ENCODE results near the gene ZC3H15.
"Not testable (repeated sequence)": the region's sequence is repeated elsewhere in the genome, so short reads cannot be mapped to it uniquely, and the experiment has no call there.

ZC3H15 gene

GRCh38 chr2:186497928-186498327, 11.9 kb downstream of the ZC3H15 start:
- no peak for DNase-seq

DNA sequence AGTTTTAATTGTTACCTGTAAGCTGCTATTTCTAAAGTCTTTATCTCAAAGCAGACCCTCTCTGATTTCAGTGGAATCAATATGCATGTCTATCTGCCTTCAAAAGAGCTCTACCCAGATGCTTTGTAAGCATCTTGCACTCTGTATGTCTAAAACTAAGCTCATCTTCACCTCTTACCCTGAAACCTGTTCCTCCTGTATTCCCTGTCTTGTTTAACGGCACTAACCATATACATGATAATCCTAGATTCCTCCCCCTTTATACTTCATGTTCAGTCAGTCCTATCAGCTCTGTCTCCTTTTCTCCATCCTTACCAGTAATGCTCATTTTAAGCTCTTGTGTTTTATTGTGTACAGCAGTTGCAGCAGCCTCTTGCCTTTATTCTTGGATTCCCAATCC, 12.8 kb downstream of the ZC3H15 start:
- no peak for DNase-seq

- DNase-seq: peak; percentile 12
Observed at GRCh38 chr2:186503827-186504606, 18.0 kb downstream of the ZC3H15 start.

DNA sequence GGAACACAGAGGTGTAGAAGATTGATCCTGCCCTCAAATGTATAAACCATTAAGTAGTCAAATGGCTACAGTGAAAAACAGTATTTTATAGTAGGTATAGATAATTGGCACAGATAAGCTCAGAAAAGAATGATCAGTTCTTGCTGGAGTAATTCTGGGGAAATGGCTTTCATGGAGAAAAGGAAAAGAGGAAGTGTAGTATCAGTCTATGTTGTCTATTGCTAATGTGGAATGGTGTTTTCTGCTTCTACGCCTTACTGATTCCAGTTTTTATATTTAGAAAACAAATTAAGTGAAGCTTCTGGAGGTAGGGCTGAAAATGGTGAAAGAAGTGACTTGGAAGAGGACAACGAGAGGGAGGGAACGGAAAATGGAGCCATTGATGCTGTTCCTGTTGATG, 22.2 kb downstream of the ZC3H15 start:
- DNase-seq: no peak

GRCh38 chr2:186515376-186515775, 29.3 kb downstream of the ZC3H15 start:
- DNase-seq: no peak

DNA sequence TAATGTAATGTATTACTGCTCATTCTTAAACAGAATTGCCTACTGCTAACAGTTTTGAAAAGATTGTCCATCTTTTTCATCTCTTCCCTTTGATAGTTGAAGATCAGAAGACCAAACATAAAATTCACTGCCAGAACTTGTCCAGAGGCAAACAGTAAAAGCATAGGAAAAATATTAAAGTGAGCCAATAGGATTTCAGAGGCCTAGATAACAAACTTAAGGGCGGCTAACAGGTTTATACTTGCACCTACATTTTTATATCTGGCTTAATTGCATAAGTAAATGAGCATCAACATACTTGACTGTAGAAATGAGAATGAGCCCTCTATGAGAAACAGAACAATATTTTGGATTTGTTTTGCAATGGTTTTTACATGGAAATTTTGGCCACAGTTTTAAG, 30.3 kb downstream of the ZC3H15 start:
- DNase-seq: no peak

- DNase-seq: no peak
Observed at GRCh38 chr2:186517090-186517489, 31.0 kb downstream of the ZC3H15 start.

DNA sequence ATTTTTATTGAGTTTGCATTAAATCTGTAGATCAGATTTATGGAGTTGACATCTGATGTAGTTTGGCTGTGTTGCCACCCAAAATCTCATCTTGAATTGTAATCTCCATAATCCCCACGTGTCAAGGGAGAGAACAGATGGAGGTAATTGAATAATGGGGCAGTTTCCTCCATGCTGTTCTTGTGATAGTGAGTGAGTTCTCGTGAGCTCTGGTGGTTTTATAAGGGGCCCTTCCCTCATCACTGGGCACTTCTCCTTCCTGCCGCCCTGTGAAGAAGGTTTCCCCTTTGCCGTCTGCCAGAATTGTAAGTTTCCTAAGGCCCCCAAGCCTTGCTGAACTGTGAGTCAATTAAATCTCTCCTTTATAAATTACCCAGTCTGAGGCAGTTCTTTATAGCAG, 32.2 kb downstream of the ZC3H15 start:
- no peak for DNase-seq

DNA sequence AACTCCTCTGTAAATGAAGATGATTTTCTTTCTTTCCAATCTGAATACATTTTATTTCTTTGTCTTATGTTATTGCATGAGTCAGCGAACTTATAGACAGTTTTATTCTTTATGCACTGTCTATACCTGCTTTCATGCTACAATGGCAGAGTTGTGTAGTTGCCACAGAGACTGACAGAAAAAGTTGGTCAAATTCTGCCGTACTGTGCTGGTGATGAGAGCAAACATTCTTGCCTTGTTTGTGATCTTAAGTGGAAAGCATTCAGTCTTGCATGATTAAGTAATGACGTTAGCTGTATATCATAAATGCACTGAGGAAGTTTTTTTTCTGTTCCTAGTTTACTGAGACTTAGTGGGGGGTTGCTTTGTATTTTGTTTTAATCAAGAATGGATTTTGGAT, 32.9 kb downstream of the ZC3H15 start:
- DNase-seq: no peak

GRCh38 chr2:186521570-186522153, 35.6 kb downstream of the ZC3H15 start:
- DNase-seq: not testable (repeated sequence)

- no peak for DNase-seq
Observed at GRCh38 chr2:186522450-186522849, 36.4 kb downstream of the ZC3H15 start.

GRCh38 chr2:186523791-186524190, 37.7 kb downstream of the ZC3H15 start:
- no peak for DNase-seq

- no peak for DNase-seq
Observed at GRCh38 chr2:186526281-186526680, 40.2 kb downstream of the ZC3H15 start.

- DNase-seq: no peak
Observed at GRCh38 chr2:186530314-186530713, 44.3 kb downstream of the ZC3H15 start.

- DNase-seq: no peak
Observed at GRCh38 chr2:186531257-186531775, 45.3 kb downstream of the ZC3H15 start.

DNA sequence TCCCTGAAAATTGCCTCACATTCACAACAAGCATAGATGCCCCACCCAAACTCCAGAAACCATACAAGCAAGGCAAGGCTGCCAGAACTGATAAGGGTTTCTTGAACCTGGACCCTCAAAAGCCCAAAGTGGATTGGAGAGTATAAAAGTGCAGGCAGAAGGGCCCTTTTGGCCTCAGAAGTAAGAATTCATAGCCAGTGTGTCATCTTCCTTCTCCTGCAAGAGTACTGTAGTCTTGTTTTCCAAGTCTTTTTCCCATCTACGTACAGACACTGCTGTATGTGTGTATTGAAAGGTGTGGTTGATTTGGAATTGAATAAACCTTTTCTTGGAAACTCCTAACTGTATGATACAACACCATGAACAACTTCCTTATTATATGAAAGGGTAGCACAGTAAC, 46.8 kb downstream of the ZC3H15 start:
- no peak for DNase-seq

- DNase-seq: no peak
Observed at GRCh38 chr2:186533717-186534116, 47.7 kb downstream of the ZC3H15 start.

DNA sequence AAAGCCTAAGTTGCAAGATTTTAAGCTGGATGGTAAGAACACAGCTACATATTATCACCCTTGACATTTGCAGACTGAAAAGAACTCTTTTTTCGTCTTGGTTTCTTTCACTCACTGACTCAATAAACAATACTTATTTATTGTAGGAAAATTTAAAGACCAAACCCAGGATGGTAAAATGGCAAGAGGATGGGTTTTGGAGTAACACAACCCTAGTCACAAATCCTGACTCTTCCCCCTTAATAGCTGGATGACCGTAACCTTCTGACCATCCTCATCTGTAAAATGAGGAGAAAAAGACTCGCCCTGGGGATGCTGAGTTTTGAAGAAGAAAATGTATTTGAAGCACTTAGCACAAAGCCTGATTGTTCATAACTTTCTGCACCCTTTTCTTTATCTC, 48.3 kb downstream of the ZC3H15 start:
- DNase-seq: no peak

- DNase-seq: no peak
Observed at GRCh38 chr2:186535861-186536260, 49.8 kb downstream of the ZC3H15 start.

DNA sequence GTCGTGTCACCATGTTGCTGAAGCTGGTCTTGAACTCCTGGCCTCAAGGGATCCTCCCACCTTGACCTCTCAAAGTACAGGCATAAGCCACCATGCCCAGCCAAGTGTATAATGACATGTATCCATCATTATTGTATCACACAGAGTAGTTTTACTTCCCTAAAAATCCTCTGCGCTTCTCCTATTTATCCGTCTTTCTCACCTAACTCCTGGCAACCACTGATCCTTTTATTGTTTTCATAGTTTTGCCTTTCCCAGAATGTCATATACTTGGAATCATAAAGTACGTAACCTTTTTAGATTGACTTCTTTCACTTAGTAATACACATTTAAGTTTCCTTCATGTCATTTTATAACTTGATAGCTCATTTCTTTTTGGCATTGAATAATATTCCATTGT, 51.0 kb downstream of the ZC3H15 start:
- no peak for DNase-seq

GRCh38 chr2:186540941-186541340, 54.9 kb downstream of the ZC3H15 start:
- no peak for DNase-seq

DNA sequence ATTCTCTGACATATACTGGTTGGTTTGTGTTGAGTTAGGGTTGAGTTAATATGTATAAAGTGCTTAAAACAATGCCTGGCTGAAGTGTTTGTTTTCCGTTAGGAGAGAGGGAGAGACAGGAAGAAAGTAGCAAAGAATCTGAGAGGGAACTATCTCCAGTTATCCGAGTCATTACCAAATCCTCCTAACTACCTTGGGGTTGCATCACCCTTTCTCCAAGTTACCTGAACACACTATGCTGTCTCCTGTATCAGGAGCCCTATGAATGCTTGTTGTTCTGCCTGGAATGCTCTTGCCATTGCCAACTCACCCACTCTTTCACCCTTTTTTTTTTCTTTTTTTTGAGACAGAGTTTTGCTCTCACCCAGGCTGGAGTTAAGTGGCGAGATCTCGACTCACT, 55.9 kb downstream of the ZC3H15 start:
- DNase-seq: no peak

DNA sequence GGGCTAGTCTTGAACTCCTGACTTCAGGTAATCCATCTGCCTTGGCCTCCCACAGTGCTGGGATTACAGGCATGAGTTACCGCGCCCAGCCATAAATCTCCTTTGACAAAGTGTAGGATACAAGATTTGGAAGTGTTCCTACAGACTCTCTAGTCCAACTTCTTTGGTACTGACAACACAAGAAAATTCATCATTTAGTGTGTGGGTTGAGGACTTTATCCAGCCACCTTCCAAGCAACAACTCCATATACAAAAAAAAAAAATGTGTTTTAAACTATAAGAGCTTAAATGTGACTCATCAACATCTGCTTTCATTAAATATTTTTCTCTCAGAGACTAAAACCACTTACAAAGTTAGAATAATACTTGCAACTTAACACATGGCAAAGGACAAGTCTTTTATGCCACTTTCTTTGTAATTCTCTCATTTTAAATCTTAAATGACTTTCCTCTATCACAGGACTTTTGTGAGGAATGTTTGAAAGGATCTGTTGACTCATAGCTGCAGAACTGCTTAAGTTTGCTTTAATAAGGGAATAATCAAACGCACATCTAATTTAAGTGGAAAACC, 57.6 kb downstream of the ZC3H15 start:
- no peak for DNase-seq

GRCh38 chr2:186544255-186544675, 58.2 kb downstream of the ZC3H15 start:
- DNase-seq: no peak

Measured in NCI-H510A treated with DMSO at 0.1 percent for 48 hours (cell line).